Uterus (tissue), 4 donors: ENCODE measurements around the gene EEFSEC. TPM values are rescaled to one million over a fixed set of nuclear protein-coding genes. Genes with fewer than 3 reads are reported as not detected.

Source experiments
- DNase-seq, 2 donors: peaks; one replicate each; pipeline ENCODE4 v3.0.0-alpha.2; 2019 to 2020
- H3K27ac ChIP-seq, 2 donors: fragments of 200-600 bp; sonication (generic); 1 replicate in 1 of 2; 2 replicates in 1 of 2; pipeline ENCODE4 v1.5.1; 2016 to 2018
- H3K27me3 ChIP-seq, 2 donors: fragments of 200-600 bp; sonication (generic); one replicate each; pipeline ENCODE4 v1.5.1; 2018 to 2019; ENCODE audit warnings: control low read depth in 1 of 2
- H3K36me3 ChIP-seq, 2 donors: fragments of 200-600 bp; sonication (generic); one replicate each; pipeline ENCODE4 v1.5.1; 2019; ENCODE audit warnings: control low read depth in 1 of 2
- H3K4me1 ChIP-seq, 2 donors: fragments of 200-600 bp; sonication (generic); one replicate each; pipeline ENCODE4 v1.5.1; 2018 to 2019; ENCODE audit warnings: control low read depth in 1 of 2
- H3K4me3 ChIP-seq, 2 donors: fragments of 200-600 bp; sonication (generic); 1 replicate in 1 of 2; 2 replicates in 1 of 2; pipeline ENCODE4 v1.5.1; 2018 to 2019; ENCODE audit warnings: mild to moderate bottlenecking in 1 of 2
- H3K9me3 ChIP-seq, 2 donors: fragments of 200-600 bp; sonication (generic); one replicate each; pipeline ENCODE4 v1.5.1; 2019; ENCODE audit warnings: control low read depth in 1 of 2
- POLR2A ChIP-seq, 2 donors: fragments of 450-650 bp; IDR thresholded peaks; one replicate each; pipeline ENCODE4 v1.6.1; 2016; ENCODE audit warnings: antibody characterized with exemption in 2 of 2, mild to moderate bottlenecking in 1 of 2, moderate library complexity in 1 of 2
- intact Hi-C: fragments of 100-400 bp; cut with DNase I; formaldehyde crosslinking; loops from one replicate; pipeline ENCODE4 v1.15.1; 2023; ENCODE audit warnings: low total_unique reads
- total RNA-seq, 4 donors: library from RNA; depleted of rRNA in 3 of 4; stranded (reverse); fragments of >200 nt in 3 of 4; gene quantifications; one replicate each; pipeline versions ENCODE4 v1.1.0 to v1.2.4, GENCODE V29; 2014 to 2023
- TF ChIP-seq, protein P1 (sequence below), 4 experiments: fragments of 200-600 bp in 2 of 4; fragments of 450-650 bp in 2 of 4; sonication (generic) in 2 of 4; IDR thresholded peaks; one replicate each; pipeline ENCODE4 v1.5.1; 2016 to 2019; ENCODE audit warnings: antibody characterized with exemption in 4 of 4, mild to moderate bottlenecking in 2 of 4, moderate library complexity in 1 of 4
- donor health status: DM: yes; HTN: yes; CAD: no.

The EEFSEC gene
- total RNA-seq, 4 donors from 2014 or later, result 2.9 to 20.0 (median 12.5) TPM

DNA sequence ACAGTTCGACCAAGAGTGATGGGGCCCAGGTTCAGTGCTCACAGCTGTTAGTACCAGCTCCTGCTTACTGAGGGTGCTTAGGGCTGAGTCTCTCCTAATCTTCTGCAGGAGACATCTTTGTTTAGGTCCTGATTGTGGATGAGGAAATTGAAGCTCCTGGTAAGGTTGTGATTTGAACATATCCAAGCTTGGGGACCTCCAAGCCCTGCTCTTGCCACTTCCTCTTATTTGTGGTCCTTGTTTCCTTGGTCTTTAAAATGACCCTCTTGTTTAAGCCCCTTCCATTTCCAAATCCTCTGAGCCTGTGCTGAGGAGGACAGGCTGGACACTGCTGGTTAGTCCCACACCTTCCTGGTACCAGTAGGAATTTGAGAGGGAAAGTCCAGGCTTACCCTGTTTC lies 87.0 kb downstream of the EEFSEC start:
- Histone ChIP-seq H3K36me3 (no peaks in the 10 kb centered on the region), H3K9me3 (no peaks in the 10 kb centered on the region), H3K27ac (no peak overlapping the region), H3K27me3 (no peaks in the 10 kb centered on the region), H3K4me3 (no peak overlapping the region), H3K4me1 (peaks cover 0 to 3% of the 10 kb centered on the region in 2 donors)
- DNase-seq, result no peak
- intact Hi-C loops, result no loop called here
- TF ChIP-seq, protein P1, sequence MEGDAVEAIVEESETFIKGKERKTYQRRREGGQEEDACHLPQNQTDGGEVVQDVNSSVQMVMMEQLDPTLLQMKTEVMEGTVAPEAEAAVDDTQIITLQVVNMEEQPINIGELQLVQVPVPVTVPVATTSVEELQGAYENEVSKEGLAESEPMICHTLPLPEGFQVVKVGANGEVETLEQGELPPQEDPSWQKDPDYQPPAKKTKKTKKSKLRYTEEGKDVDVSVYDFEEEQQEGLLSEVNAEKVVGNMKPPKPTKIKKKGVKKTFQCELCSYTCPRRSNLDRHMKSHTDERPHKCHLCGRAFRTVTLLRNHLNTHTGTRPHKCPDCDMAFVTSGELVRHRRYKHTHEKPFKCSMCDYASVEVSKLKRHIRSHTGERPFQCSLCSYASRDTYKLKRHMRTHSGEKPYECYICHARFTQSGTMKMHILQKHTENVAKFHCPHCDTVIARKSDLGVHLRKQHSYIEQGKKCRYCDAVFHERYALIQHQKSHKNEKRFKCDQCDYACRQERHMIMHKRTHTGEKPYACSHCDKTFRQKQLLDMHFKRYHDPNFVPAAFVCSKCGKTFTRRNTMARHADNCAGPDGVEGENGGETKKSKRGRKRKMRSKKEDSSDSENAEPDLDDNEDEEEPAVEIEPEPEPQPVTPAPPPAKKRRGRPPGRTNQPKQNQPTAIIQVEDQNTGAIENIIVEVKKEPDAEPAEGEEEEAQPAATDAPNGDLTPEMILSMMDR (IDR thresholded peaks at IDR 0.05), result no peak
- no peak for TF ChIP-seq POLR2A (IDR thresholded peaks at IDR 0.05)

- intact Hi-C loops, result no loop called here
- no peak for DNase-seq
- TF ChIP-seq, protein P1 (IDR thresholded peaks at IDR 0.05), result no peak
- no peak for TF ChIP-seq POLR2A (IDR thresholded peaks at IDR 0.05)
- Histone ChIP-seq H3K27ac (no peak overlapping the region), H3K4me3 (no peak overlapping the region), H3K9me3 (no peaks in the 10 kb centered on the region), H3K4me1 (no peaks in the 10 kb centered on the region), H3K27me3 (no peaks in the 10 kb centered on the region), H3K36me3 (no peaks in the 10 kb centered on the region)
Measured at GRCh38 chr3:128241741-128242140, 88.5 kb downstream of the EEFSEC start.

DNA sequence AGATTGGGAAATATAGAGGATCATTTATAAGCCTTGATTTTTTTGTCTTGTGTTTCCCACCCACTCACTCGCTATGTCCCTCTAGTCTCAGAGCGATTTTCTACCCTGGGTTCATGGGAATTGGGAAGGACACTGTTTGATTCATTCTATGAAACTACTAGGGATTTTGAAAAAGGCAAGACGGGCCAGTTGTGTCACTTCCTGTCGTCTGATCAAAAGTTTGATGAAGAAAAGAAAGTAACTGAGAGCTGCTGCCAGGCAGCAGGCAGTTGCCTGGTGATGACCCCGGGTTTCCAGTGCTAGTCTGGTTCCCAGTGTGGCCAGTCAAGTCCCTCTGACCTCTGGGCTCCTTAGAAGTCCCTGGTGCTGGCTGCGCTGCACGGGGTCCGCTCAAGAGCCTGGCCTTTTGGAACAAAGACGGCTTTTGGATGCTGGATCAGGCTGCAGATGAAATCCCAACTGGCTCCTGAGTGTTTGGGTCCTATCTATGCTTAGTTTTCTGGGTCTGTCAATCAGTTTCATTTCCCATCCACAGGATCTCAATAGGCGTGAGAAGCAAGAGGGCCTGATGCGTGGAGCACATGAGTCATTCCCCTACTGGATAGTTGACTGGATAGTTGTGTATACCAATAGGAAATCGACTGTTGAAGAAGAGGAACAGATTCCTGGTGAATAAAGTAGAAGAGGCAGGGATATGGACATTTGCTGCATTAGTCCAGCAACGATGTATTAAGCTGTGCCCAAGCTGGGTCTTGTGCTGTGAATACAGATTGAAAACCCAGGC lies 89.7 kb downstream of the EEFSEC start:
- Histone ChIP-seq H3K27ac (no peak overlapping the region), H3K36me3 (no peaks in the 10 kb centered on the region), H3K4me1 (no peaks in the 10 kb centered on the region), H3K4me3 (no peak overlapping the region), H3K27me3 (no peaks in the 10 kb centered on the region), H3K9me3 (no peaks in the 10 kb centered on the region)
- intact Hi-C loops, result no loop called here
- no peak for DNase-seq
- TF ChIP-seq POLR2A (IDR thresholded peaks at IDR 0.05), result no peak
- TF ChIP-seq, protein P1 (IDR thresholded peaks at IDR 0.05), result no peak

DNA sequence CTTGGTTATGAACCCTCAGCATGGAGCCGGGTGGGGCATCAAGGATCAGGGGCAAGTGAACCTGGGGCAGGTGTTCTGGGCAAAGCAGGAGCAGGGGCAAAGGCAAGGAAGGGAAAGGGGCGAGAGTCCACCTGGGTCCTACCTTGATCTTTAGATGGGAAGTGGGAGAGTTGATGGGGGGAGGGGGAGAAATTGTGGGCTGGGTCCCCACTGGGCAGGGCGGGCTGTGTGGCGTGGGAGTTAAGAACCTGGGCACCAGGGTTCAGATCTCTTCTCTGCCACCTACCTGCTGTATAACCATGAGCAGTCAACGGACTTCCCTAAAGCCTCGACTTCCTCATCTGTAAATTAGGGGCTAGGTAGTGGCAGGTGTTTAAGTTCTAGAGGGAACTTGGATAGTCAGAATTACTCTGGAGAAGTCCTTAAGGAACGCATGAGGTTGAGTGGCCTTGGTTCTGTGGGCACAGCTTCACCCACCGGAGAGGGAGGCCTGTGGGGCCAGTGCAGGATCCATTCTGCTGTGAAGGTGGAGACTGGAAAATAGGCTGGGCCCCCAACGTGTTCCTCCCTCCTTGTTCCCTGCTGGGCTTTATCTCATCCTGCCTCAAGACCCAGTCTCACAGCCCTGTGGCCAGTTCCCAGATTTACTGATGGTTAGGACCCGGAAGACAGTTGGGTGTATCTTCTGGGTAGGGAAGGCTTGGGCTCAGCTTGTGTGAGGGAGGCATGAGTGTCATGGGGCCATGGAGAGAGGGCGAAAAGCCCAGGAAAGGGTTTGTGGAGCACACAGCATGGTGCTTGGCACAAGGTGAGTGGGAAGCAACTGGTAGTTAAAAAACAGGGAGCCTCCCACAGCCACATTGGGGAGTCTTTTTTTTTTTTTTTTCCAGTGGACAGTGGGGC lies 90.6 kb downstream of the EEFSEC start:
- H3K36me3 ChIP-seq, result no peaks in the 10 kb centered on the region
- H3K4me3 ChIP-seq, result no peak overlapping the region
- no peaks in the 10 kb centered on the region for H3K9me3 ChIP-seq
- DNase-seq, result no peak
- intact Hi-C loops, result no loop called here
- H3K27me3 ChIP-seq, result no peaks in the 10 kb centered on the region
- no peak overlapping the region for H3K27ac ChIP-seq
- TF ChIP-seq, protein P1 (IDR thresholded peaks at IDR 0.05), result no peak
- no peak for TF ChIP-seq POLR2A (IDR thresholded peaks at IDR 0.05)
- H3K4me1 ChIP-seq, result no peaks in the 10 kb centered on the region

DNA sequence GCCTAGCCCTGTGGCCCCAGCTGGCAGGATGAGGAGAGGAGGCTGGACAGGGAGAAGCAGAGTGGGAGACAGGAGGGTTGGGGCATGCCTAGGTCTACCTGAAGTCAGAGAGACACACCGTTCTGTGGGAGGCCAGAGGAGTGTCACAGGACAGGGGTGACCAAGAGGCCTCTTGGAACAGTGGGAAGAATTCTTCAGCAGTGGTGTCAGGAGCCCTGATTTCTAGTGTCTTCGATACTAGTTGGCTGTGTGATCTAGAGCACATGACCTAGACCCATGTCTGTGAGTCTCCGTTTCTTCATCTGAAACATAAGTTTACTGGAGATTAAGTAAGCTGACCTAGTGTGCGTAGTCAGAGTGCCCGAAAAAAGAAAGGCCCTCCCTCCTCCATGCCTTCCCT lies 92.2 kb downstream of the EEFSEC start:
- no peak for TF ChIP-seq POLR2A (IDR thresholded peaks at IDR 0.05)
- TF ChIP-seq, protein P1 (IDR thresholded peaks at IDR 0.05), result no peak
- Histone ChIP-seq H3K27me3 (no peaks in the 10 kb centered on the region), H3K4me1 (no peaks in the 10 kb centered on the region), H3K4me3 (no peak overlapping the region), H3K9me3 (no peaks in the 10 kb centered on the region), H3K36me3 (no peaks in the 10 kb centered on the region), H3K27ac (no peak overlapping the region)
- intact Hi-C loops, result no loop called here
- DNase-seq, result no peak
